Chondrocyte (in vitro differentiated cells): ENCODE data around the gene DNAJB8. TPM values are rescaled to one million over a fixed set of nuclear protein-coding genes. Genes with fewer than 3 reads are reported as not detected.

Experiments
- DNase-seq: peaks from one replicate; pipeline ENCODE4 v3.0.0; 2021; ENCODE audit warnings: mixed read lengths, low spot score
- H3K27ac Mint-ChIP-seq: one replicate; pipeline ENCODE4 v1.8.0; 2021; ENCODE audit warnings: mild to moderate bottlenecking, moderate library complexity, mixed read lengths; ENCODE audit not compliant: unreplicated experiment
- H3K27me3 Mint-ChIP-seq: 2 replicates; pipeline ENCODE4 v1.8.0; 2021; ENCODE audit warnings: low read depth, mixed read lengths
- H3K36me3 Mint-ChIP-seq: 2 replicates; pipeline ENCODE4 v1.8.0; 2021; ENCODE audit warnings: low read depth, mixed read lengths
- H3K4me1 Mint-ChIP-seq: 2 replicates; pipeline ENCODE4 v1.8.0; 2021; ENCODE audit warnings: low read depth, mild to moderate bottlenecking, mixed read lengths
- H3K4me3 Mint-ChIP-seq: one replicate; pipeline ENCODE4 v1.8.0; 2021; ENCODE audit warnings: mild to moderate bottlenecking, moderate library complexity, mixed read lengths; ENCODE audit not compliant: unreplicated experiment
- H3K9me3 Mint-ChIP-seq: 2 replicates; pipeline ENCODE4 v1.8.0; 2021; ENCODE audit warnings: low read depth, mixed read lengths
- total RNA-seq: library from RNA; stranded (reverse); gene quantifications from 3 replicates; pipeline ENCODE4 v1.2.1, GENCODE V29; 2021
- TF ChIP-seq, protein P1 (sequence below): fragments of 200-600 bp; sonication (generic); IDR thresholded peaks from 2 replicates; pipeline ENCODE4 v1.5.0; 2021; ENCODE audit warnings: antibody characterized with exemption, mild to moderate bottlenecking, moderate library complexity

The DNAJB8 gene
- total RNA-seq, 1 donor from 2014 or later: not detected

DNA sequence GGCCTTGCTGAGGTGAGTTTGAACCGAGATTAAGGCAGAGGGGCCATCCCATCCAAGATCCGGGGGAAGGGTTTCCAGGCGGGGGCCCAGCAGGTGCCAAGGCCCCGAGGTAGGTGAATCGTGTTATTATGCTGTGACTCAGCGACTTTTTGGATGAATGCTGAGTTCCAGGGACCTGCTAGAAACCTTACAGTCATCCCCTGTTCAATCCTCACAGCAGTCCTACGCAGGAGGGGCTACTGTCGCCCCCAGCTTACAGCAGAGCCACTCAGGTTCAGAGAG, 40.9 kb downstream of the DNAJB8 start:
- no peak for DNase-seq
- TF ChIP-seq, protein P1, sequence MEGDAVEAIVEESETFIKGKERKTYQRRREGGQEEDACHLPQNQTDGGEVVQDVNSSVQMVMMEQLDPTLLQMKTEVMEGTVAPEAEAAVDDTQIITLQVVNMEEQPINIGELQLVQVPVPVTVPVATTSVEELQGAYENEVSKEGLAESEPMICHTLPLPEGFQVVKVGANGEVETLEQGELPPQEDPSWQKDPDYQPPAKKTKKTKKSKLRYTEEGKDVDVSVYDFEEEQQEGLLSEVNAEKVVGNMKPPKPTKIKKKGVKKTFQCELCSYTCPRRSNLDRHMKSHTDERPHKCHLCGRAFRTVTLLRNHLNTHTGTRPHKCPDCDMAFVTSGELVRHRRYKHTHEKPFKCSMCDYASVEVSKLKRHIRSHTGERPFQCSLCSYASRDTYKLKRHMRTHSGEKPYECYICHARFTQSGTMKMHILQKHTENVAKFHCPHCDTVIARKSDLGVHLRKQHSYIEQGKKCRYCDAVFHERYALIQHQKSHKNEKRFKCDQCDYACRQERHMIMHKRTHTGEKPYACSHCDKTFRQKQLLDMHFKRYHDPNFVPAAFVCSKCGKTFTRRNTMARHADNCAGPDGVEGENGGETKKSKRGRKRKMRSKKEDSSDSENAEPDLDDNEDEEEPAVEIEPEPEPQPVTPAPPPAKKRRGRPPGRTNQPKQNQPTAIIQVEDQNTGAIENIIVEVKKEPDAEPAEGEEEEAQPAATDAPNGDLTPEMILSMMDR: no peak
- H3K4me1 Mint-ChIP-seq: no peaks in the 10 kb centered on the region
- no peak overlapping the region for H3K4me3 Mint-ChIP-seq
- H3K27me3 Mint-ChIP-seq: peaks cover 38% of the 10 kb centered on the region
- H3K27ac Mint-ChIP-seq: no peak overlapping the region
- H3K9me3 Mint-ChIP-seq: no peaks in the 10 kb centered on the region
- H3K36me3 Mint-ChIP-seq: no peaks in the 10 kb centered on the region

GRCh38 chr3:128425142-128425845, 41.4 kb downstream of the DNAJB8 start:
- no peaks in the 10 kb centered on the region for H3K36me3 Mint-ChIP-seq
- no peak overlapping the region for H3K27ac Mint-ChIP-seq
- no peak overlapping the region for H3K4me3 Mint-ChIP-seq
- H3K9me3 Mint-ChIP-seq: no peaks in the 10 kb centered on the region
- TF ChIP-seq, protein P1: no peak
- no peaks in the 10 kb centered on the region for H3K4me1 Mint-ChIP-seq
- H3K27me3 Mint-ChIP-seq: peaks cover 33% of the 10 kb centered on the region
- DNase-seq: no peak

DNA sequence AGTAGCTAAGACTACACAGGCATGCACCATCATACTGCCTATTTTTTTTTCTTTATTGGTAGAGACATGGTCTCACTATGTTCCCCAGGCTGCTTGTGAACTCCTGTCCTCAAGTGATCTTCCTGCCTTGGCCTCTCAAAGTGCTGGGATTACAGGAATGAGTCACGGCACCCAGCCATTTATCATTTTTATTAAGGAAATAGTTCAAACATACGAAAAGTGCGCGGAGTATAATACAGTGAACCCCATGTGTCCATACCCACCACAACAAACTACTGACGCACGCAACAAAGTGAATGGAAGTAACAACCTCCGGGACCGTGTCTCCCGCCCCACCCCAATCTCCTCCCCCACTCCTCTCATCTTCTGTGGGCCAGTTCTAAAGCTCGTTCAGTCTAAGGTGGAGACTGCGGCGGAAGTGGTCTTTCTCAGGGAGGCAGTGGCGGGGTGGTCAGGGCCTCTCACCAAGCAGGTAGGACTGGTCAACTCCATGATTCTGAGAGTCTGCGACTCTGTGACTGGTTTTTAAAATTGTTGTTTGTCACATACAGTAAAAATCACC, 42.1 kb downstream of the DNAJB8 start:
- Mint-ChIP-seq H3K4me3 (no peak overlapping the region), H3K9me3 (no peaks in the 10 kb centered on the region), H3K27me3 (peaks cover 30% of the 10 kb centered on the region), H3K27ac (no peak overlapping the region), H3K36me3 (peaks cover 3% of the 10 kb centered on the region), H3K4me1 (no peaks in the 10 kb centered on the region)
- TF ChIP-seq, protein P1: no peak
- no peak for DNase-seq

- Mint-ChIP-seq H3K9me3 (peaks cover 8% of the 10 kb centered on the region), H3K36me3 (peaks cover 10% of the 10 kb centered on the region), H3K27ac (no peak overlapping the region), H3K27me3 (peaks cover 36% of the 10 kb centered on the region), H3K4me3 (no peak overlapping the region), H3K4me1 (no peaks in the 10 kb centered on the region)
- TF ChIP-seq, protein P1: no peak
- no peak for DNase-seq
Observed at GRCh38 chr3:128423525-128424147, 43.1 kb downstream of the DNAJB8 start.

DNA sequence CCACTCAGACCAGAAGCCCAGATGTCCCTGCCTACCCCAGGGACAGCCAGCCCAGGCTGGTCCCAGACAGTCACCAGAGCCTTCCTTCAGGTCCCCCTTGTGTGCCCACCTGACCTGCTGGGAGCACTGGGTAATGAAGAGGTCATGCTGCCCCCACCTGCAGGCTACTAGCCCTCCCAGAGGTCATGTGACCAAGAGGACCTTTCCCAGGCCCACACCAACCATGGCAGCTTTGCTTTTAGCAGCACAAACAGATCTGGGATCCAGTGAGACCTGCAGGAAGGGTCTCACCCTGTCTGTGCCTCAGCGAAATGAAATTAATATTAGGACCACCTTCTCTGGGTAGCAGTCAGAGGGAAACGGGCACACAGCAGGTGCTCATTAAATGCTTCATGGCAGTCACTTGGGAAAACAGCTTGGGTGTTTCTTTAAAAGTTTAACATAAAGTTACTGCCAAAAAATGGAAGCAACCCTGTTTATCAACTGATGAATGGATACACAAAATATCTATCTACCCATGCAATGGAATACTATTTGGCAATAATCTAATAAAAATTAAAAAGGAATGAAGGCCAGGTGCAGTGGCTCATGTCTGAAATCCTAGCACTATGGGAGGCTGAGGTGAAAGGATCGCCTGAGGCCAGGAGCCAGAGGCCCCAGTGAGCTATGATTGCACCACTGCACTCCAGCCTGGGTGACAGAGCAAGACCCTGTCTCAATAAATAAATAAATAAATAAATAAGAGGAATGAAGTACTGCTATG, 43.7 kb downstream of the DNAJB8 start:
- Mint-ChIP-seq H3K27ac (no peak overlapping the region), H3K36me3 (peaks cover 10% of the 10 kb centered on the region), H3K4me1 (no peaks in the 10 kb centered on the region), H3K27me3 (peaks cover 32% of the 10 kb centered on the region), H3K4me3 (no peak overlapping the region), H3K9me3 (peaks cover 8% of the 10 kb centered on the region)
- DNase-seq: no peak
- TF ChIP-seq, protein P1: no peak
